OCI-LY1 (cell line): ENCODE results near the gene VAV3.

ENCODE experiments used
- CTCF ChIP-seq: fragments of 200-600 bp; sonication (generic), shearing (Covaris generic); IDR thresholded peaks from 2 replicates; pipeline ENCODE4 v1.5.1; 2017; ENCODE audit warnings: mild to moderate bottlenecking, antibody characterized with exemption, low read length, moderate library complexity, mixed read lengths
- EZH2 ChIP-seq: fragments of 200-600 bp; sonication (generic), shearing (Covaris generic); IDR thresholded peaks from 2 replicates; pipeline ENCODE4 v1.8.0; 2017; ENCODE audit warnings: borderline replicate concordance, mixed run types, mild to moderate bottlenecking, antibody characterized with exemption, low read length, moderate library complexity, mixed read lengths

GRCh38 chr1:107559881-107560280 lies 405.1 kb downstream of the VAV3 start:
- no peak for TF ChIP-seq CTCF
- TF ChIP-seq EZH2: no peak
